Activated naive CD4-positive, alpha-beta T cell treated with anti-CD3 and anti-CD28 coated beads, Interleukin-2, amount 50 U/mL, for 72 hours (primary cell): ENCODE results near the gene MOCS1. TPM values are rescaled to one million over a fixed set of nuclear protein-coding genes. Genes with fewer than 3 reads are reported as not detected.

ENCODE experiments used
- ATAC-seq, 2 donors: fragments of 150-1000 bp; cut with Tn5 transposase; 2 replicates each; pipeline ENCODE4 v1.10.0; 2021; ENCODE audit warnings: mild to moderate bottlenecking in 2 of 2, moderate library complexity in 2 of 2
- DNase-seq, 2 donors: peaks; one replicate each; pipeline ENCODE4 v3.0.0; 2021 to 2022; ENCODE audit warnings: low spot score in 2 of 2
- H3K27ac Mint-ChIP-seq, 2 donors: one replicate each; pipeline ENCODE4 v1.8.0; 2022; ENCODE audit warnings: mild to moderate bottlenecking in 2 of 2, mixed read lengths in 2 of 2
- H3K36me3 Mint-ChIP-seq, 2 donors: one replicate each; pipeline ENCODE4 v1.8.0; 2022; ENCODE audit warnings: mixed read lengths in 2 of 2
- H3K9me3 Mint-ChIP-seq, 2 donors: one replicate each; pipeline ENCODE4 v1.8.0; 2022; ENCODE audit warnings: mixed read lengths in 2 of 2
- total RNA-seq, 2 donors: library from RNA; stranded (reverse); gene quantifications; one replicate each; pipeline ENCODE4 v1.2.3, GENCODE V29; 2022

MOCS1 gene
- total RNA-seq, 2 donors from 2014 or later: 3.3 to 3.9 TPM

GRCh38 chr6:39915866-39916265 lies 18.4 kb downstream of the MOCS1 start:
- no peaks in the 10 kb centered on the region for H3K9me3 Mint-ChIP-seq
- no peak overlapping the region for H3K27ac Mint-ChIP-seq
- H3K36me3 Mint-ChIP-seq: no peaks in the 10 kb centered on the region
- ATAC-seq (no peak), DNase-seq (no peak)

- ATAC-seq: no peak
- no peak for DNase-seq
- Mint-ChIP-seq H3K36me3 (no peaks in the 10 kb centered on the region), H3K27ac (no peak overlapping the region), H3K9me3 (no peaks in the 10 kb centered on the region)
Measured at GRCh38 chr6:39914239-39914638, 20.0 kb downstream of the MOCS1 start.

- ATAC-seq: no peak
- DNase-seq: no peak
- no peaks in the 10 kb centered on the region for H3K36me3 Mint-ChIP-seq
- no peaks in the 10 kb centered on the region for H3K9me3 Mint-ChIP-seq
- H3K27ac Mint-ChIP-seq: peak overlapping the region in 1 of 2 donors; percentile 61
Measured at GRCh38 chr6:39913391-39913916, 20.8 kb downstream of the MOCS1 start.

GRCh38 chr6:39912446-39912845 lies 21.8 kb downstream of the MOCS1 start:
- no peaks in the 10 kb centered on the region for H3K36me3 Mint-ChIP-seq
- no peak for DNase-seq
- H3K27ac Mint-ChIP-seq: peak overlapping the region in 1 of 2 donors; percentile 65
- ATAC-seq: no peak
- H3K9me3 Mint-ChIP-seq: no peaks in the 10 kb centered on the region

GRCh38 chr6:39911513-39912125 lies 22.6 kb downstream of the MOCS1 start:
- ATAC-seq (no peak), DNase-seq (no peak)
- Mint-ChIP-seq H3K9me3 (no peaks in the 10 kb centered on the region), H3K27ac (peak overlapping the region in 1 of 2 donors; percentile 44), H3K36me3 (no peaks in the 10 kb centered on the region)

- Mint-ChIP-seq H3K27ac (no peak overlapping the region), H3K36me3 (no peaks in the 10 kb centered on the region), H3K9me3 (no peaks in the 10 kb centered on the region)
- DNase-seq: no peak
- ATAC-seq: no peak
Measured at GRCh38 chr6:39910744-39911143, 23.5 kb downstream of the MOCS1 start.

- Mint-ChIP-seq H3K9me3 (no peaks in the 10 kb centered on the region), H3K27ac (no peak overlapping the region), H3K36me3 (no peaks in the 10 kb centered on the region)
- ATAC-seq (no peak), DNase-seq (no peak)
Measured at GRCh38 chr6:39910164-39910563, 24.1 kb downstream of the MOCS1 start.

GRCh38 chr6:39909701-39910100 lies 24.6 kb downstream of the MOCS1 start:
- Mint-ChIP-seq H3K9me3 (no peaks in the 10 kb centered on the region), H3K27ac (no peak overlapping the region), H3K36me3 (no peaks in the 10 kb centered on the region)
- no peak for ATAC-seq
- no peak for DNase-seq

- ATAC-seq (no peak), DNase-seq (no peak)
- H3K36me3 Mint-ChIP-seq: no peaks in the 10 kb centered on the region
- no peak overlapping the region for H3K27ac Mint-ChIP-seq
- H3K9me3 Mint-ChIP-seq: no peaks in the 10 kb centered on the region
Measured at GRCh38 chr6:39908838-39909583, 25.3 kb downstream of the MOCS1 start.

- no peak for DNase-seq
- ATAC-seq: no peak
- Mint-ChIP-seq H3K27ac (no peak overlapping the region), H3K36me3 (no peaks in the 10 kb centered on the region), H3K9me3 (no peaks in the 10 kb centered on the region)
Measured at GRCh38 chr6:39907871-39908575, 26.2 kb downstream of the MOCS1 start.

GRCh38 chr6:39906318-39906761 lies 27.9 kb downstream of the MOCS1 start:
- DNase-seq: no peak
- Mint-ChIP-seq H3K36me3 (no peaks in the 10 kb centered on the region), H3K27ac (no peak overlapping the region), H3K9me3 (no peaks in the 10 kb centered on the region)
- no peak for ATAC-seq

GRCh38 chr6:39905640-39905975 lies 28.7 kb downstream of the MOCS1 start:
- Mint-ChIP-seq H3K36me3 (no peaks in the 10 kb centered on the region), H3K27ac (no peak overlapping the region), H3K9me3 (no peaks in the 10 kb centered on the region)
- ATAC-seq: no peak
- DNase-seq: no peak

GRCh38 chr6:39904946-39905639 lies 29.2 kb downstream of the MOCS1 start:
- no peaks in the 10 kb centered on the region for H3K9me3 Mint-ChIP-seq
- H3K27ac Mint-ChIP-seq: no peak overlapping the region
- ATAC-seq: no peak
- no peaks in the 10 kb centered on the region for H3K36me3 Mint-ChIP-seq
- no peak for DNase-seq

GRCh38 chr6:39903656-39904055 lies 30.6 kb downstream of the MOCS1 start:
- H3K27ac Mint-ChIP-seq: no peak overlapping the region

GRCh38 chr6:39902786-39903465 lies 31.3 kb downstream of the MOCS1 start:
- ATAC-seq (no peak), DNase-seq (no peak)
- no peaks in the 10 kb centered on the region for H3K36me3 Mint-ChIP-seq
- H3K27ac Mint-ChIP-seq: peak overlapping the region in 1 of 2 donors; percentile 22
- no peaks in the 10 kb centered on the region for H3K9me3 Mint-ChIP-seq

More at GRCh38 chr6:39903656-39904055, 30.6 kb downstream of the MOCS1 start:
- ATAC-seq: no peak
- no peaks in the 10 kb centered on the region for H3K36me3 Mint-ChIP-seq
- DNase-seq: no peak
- no peaks in the 10 kb centered on the region for H3K9me3 Mint-ChIP-seq

- Mint-ChIP-seq H3K9me3 (no peaks in the 10 kb centered on the region), H3K27ac (no peak overlapping the region), H3K36me3 (no peaks in the 10 kb centered on the region)
- ATAC-seq (no peak), DNase-seq (no peak)
Measured at GRCh38 chr6:39902136-39902535, 32.1 kb downstream of the MOCS1 start.
